Measurements from ENCODE around the gene STAT5A.

STAT5A gene

DNA sequence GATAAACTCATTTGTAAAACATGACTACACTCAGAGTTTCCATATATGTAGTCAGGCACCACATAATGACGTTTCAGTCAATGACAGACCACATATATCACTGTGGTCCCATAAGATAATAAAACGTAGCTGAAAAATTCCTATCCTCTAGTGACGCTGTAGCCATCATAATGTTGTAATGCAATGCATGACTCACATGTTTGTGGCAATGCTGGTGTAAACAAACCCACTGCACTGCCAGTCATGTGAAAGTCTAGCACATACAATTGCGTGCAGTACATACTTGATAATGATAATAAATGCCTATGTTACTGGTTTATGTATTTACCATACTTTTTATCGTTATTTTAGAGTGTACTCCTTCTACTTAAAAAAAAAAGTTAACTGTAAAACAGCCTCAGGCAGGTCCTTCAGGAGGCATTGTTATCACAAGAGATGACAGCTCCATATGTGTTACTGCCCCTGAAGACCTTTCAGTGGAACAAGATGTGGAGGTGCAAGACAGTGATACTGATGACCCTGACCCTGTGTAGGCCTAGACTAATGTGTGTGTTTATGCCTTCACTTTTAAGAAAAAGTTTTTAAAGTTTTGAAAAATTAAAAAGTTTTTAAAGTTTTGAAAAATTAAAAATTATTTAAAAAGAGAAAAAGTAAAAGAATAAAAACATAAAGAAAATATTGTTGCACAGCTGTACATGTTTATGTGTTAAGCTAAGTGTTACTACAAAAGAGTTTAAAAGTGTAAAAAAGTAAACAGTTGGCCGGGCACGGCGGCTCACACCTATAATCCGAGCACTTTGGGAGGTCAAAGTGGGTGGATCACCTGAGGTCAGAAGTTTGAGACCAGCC is 21.2 kb upstream of the STAT5A start:
- in situ Hi-C loops (cut with MboI; ENCODE audit: low sequenced_read_pairs) = no loop called here

DNA sequence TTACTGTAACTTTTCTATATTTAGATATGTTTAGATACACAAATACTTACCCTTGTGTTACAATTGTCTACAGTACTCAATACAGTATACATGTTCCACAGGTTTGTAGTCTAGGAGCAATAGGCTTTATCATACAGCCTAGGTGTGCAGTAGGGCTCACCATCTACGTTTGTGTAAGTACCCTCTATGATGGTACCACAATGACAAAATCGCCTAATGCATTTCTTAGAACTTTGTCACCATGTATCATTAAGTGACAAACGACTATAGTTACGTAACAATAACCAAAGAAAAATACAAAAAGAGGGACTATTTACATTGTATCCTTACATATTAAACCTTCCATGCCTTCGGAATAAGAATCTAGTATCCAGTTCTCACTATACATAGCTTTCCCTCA is 20.1 kb upstream of the STAT5A start:
- in situ Hi-C loops (cut with MboI; ENCODE audit: low sequenced_read_pairs) = no loop called here

DNA sequence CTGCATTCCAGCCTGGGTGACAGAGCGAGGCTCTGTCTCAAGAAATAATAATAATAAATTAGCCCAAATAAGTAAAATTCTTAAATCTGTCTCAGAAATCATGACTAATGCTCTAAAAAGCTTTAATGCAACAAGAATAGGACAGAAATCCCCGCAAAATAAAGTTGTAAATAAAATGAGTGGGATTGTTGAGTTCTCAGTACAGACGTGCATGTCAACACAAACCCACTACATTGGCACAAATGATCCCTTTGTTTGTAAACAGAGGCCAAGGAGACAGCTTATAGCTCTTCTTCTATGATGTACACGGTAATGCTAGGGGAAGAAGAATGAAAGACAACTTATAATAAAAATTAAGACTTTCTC is 18.1 kb upstream of the STAT5A start:
- in situ Hi-C loops (cut with MboI; ENCODE audit: low sequenced_read_pairs) = no loop called here

DNA sequence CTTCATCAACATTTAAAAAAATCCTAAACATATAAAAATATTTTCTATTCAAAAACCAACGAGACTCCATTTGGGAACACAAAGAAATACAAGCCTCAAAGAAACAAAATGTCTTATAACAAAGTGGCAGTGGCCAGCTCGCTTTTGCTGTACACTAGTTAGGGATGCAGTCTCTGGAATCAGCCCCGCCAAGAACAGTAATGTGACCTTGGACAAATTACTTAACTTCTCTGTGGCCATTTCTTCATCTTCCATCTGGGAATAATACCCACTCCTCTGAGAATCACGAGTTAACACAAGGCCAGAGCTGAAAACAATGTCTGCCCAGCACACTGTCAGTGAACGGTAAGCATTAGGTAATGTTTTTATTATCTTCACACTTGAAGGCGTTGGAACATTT is 17.7 kb upstream of the STAT5A start:
- in situ Hi-C loops (cut with MboI; ENCODE audit: low sequenced_read_pairs) = no loop called here

DNA sequence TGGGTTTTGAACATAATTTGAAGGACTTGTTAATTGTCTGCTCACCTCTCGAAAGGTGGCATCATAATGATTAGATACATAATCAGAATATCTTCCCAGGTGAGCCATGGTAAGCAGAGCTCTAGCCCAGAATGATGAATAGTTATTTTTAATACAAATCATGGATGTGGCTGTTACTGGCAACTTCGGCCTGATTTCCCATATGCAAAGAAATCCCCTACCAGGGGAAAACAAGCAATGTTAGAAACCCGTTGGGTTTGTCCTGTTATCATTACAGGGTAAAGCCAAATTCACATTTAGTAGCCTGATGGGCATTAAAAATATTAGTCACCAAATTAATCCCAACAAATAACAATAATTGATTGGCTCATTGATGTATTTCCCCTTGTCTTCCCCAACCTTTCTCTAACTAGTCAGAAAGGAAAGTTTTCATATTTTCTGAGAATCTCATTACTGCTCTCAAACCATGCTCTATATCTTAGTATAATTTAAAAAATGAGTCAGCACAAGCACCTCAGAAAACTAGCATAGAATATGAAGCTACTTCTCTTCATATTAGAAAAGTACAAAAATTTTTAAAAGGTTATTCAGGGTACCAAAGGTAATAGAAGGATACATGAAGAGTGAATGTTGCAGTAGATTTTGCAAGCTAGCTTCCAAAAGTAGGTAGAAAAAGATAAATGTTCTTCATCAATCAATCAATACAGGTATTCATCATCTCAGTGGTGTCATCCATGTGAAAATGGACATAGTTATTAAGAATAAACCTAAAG is 17.1 kb upstream of the STAT5A start:
- in situ Hi-C loops (cut with MboI; ENCODE audit: low sequenced_read_pairs) = no loop called here

DNA sequence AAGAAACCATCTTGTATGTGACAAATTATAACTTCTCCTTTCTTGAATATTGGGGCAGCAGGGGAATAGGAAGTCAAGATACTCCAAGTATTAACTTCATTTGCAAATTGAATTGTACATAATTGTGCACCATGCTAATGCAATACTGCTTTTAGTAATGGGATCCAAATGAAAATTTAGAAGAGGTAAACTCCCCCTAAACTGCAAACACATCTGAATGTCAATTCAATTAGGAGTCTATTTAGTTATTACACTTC is 16.6 kb upstream of the STAT5A start:
- in situ Hi-C loops (cut with MboI; ENCODE audit: low sequenced_read_pairs) = no loop called here

DNA sequence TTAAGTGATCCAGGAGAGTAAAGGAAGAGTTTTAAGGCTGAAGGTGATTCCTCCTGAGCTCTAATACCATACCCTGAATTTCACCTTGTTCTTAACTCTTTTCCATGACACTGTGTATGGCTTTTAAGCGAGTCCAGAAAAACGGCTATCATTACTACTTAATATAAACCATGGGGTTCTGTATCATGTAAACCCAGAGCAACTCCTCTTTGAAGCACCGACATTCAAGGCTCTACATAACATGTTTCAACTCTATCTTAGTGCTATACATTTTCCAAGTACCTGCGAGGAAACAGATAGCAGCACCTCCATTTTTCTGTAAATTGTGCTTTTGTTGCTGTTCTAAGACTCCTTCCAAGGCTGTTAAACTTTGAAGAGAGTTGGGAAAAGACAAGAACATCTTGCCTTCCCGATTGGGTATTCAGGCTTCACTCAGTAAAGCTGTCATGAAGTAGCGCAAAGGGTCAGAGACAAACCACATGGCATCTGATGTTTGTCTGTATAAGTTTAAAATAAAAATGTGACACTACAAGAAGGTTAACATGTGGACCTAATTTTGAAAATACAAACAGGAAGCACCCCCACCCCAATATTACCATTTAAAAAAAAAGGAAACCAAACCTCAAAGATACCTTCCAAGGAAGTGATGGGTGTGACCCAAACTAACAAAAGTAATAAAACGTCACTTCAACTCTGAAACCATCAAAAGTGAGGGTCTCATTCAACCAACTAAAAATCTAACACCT is 16.0 kb upstream of the STAT5A start:
- in situ Hi-C loops (cut with MboI; ENCODE audit: low sequenced_read_pairs) = no loop called here

DNA sequence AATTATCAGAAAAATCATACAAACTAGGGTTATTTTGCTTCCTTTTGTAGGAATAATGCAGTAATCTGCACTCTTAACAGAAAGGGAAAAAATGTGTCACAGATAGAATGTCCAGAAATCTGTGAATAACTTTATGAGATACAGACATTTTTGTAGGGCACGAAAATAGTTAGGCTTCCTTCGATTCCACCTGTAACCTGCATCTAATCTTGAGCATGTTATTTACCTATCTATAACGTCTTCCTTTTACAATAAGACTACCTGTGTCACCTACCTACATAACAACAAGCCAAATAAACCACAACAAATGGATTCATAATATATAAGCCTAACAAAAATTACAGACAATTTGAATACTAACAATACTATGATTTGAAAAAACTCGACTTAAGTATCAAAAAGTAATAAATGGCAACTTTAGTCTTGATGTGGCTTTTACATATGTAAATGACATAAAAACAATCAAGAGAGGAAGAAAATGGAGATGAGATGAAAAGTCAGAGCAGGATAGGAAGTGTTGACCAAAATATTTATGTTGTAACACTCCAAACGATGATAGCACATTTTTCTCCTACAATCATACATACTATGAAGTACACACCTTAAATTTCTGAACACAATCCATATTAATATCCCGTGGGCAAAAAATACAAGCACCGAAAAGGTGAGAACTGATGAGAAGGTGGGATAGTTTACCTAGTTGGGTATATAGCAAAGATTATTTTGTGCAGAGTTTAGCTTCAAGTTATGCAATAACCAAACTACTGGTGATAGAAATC is 14.6 kb upstream of the STAT5A start:
- in situ Hi-C loops (cut with MboI; ENCODE audit: low sequenced_read_pairs) = no loop called here

DNA sequence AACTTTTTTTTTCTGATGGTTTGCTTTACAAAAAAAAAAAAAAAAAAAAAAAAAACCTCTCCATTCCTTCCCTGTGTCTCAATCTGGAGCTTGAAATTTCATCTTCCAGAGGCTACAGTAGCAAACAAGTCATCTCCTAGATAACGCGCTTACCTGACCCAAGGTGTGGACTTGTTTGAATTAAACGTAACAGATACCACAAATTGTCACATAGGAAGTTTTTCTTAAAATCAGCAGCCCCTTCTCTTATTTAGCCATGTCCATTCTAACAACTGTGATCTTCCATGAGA is 14.1 kb upstream of the STAT5A start:
- in situ Hi-C loops (cut with MboI; ENCODE audit: low sequenced_read_pairs) = no loop called here

DNA sequence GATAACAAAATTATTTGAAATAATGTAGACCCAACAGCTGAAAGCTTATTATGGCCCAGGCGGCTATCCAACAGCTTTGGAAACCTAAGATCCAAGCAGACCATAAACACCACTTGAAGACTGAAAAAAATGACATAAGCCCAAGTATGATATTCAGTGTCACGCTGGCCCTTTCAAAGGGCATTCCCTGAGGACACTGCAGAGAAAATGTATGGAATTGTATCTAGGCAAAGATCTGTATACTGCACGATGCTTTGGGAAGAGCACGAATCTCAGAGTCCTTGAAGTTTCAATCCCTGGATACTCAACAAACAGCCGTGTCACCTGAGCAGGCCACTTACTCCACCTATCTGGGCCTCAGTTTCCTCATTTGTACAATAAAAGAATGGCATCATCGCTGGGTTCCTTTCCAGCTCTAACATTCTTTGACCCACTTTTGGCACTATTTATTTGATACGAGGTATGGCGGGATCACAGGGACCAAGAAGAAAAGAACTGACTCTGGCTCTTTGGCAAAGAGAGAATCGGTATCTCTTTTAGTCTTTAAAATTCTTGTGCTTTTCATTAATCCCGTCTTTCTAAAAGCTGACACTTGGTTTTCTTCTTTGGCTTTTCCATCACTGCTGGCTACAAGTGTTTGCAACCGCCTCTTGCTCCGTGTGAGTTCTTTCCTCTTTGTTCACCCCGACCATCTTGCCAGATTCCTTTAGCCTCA is 13.3 kb upstream of the STAT5A start:
- in situ Hi-C loops (cut with MboI; ENCODE audit: low sequenced_read_pairs) = no loop called here

DNA sequence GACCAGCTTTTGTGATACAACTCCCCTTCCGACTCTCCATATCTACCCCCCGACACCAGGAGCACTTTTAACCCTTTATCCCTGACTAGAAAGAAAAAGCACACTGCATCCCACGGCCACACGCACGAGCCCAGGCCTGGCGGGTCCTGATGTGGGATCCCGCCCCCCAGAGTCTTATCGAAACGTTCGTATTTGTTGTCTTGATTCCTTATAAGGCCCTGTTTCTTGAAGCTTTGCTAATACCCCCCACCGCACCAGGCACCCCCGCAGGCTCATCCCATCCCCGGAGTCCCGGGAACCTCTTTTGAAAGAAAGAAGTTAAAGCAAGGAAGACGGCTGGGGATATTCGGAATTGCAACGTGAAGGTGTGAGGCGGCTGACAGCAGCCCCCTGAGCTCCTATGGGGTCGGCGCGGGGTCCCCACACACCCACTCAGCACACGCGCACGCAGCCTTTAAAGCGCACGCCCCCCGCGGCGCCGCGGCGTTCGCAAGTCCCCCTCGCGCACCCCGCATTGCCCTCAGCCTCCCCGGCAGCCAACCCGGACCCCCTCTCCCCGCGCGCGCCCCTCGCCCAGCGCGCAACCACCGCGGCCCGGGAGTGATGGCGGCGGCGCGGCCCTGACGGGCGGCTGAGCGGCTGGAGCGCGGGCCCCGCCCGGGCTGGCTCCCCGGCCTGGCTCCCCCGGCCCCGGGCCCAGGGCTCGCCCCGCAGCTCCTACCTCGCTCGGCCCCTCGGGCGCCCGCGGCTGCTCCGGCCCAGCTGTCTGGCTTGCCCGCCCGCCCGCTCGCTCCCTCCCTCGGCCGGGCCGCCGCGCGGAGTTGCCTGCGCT is 12.6 kb upstream of the STAT5A start:
- in situ Hi-C loops (cut with MboI; ENCODE audit: low sequenced_read_pairs) = no loop called here

DNA sequence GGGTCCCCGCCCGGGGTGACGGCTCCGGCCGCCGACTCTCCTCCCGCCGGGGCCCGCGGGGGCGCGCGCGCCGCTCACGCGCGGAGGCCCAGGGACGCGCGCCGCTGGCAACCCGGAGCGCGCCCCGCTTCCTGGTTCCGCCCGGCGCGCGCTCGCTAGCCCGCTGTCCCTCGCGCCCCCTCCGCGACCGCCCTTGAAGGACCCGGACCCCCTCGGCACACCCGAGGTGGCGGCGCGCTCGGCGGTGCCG is 12.0 kb upstream of the STAT5A start, which contains the start of gene STAT5B:
Gene STAT5B (minus strand): TSS at position 33 of the 250 bp plus-strand sequence. CDS start 44,264 bp downstream, outside the sequence.
- in situ Hi-C loops (cut with MboI; ENCODE audit: low sequenced_read_pairs) = no loop called here

DNA sequence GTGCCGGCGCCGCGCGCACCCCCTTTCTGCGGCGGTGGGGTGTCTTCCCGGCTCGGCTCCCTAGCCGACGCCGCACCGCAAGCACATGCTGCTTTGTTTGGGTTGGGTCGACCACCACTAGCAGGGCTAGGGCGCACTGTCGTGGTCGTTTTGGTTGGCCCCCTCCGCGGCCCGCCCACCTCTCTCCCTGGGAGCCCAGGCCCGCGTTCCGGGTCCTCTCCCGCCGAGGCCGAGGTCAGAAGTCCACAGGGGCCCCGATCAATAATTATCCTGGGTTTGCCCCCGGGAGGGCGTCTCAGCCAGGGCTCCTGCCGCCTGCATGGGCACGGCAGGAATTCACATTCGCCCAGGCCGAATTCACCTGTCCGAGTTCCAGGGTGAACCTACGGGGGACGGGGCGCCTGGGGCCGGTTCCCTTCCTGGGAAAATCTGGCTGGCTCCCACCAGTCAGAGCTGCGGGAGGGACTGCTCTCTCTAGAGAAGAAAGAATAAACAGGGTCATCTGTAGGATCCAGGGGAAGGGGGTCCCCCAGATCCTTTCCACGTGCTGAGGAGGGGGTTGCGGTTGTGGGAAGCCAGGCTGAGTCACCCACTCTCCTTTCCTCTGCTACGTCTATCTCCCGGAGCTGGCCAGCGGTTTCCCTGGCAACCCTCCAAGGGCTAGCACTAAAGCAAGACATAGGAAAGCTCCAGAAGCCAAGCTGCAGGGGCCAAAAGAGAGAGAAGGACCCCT is 11.5 kb upstream of the STAT5A start:
- in situ Hi-C loops (cut with MboI; ENCODE audit: low sequenced_read_pairs) = no loop called here

DNA sequence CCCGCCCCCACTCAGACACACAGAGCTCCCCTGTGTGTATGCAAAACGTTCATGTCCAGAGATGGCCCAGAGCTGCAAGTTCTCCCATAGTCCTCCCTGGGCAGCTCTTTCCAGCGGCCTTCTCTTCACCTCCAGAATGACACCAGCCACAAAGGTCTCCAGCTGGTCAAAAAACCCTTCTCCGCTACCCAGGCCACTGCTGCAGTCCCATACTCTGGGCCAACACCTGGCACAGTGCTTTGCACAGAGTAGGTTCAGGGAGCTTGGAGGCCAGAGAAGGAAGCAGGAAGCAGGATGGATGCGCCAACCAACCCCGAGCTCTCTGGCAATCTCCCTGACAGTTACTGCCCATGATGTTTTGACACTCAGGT is 11.0 kb upstream of the STAT5A start:
- in situ Hi-C loops (cut with MboI; ENCODE audit: low sequenced_read_pairs) = no loop called here

DNA sequence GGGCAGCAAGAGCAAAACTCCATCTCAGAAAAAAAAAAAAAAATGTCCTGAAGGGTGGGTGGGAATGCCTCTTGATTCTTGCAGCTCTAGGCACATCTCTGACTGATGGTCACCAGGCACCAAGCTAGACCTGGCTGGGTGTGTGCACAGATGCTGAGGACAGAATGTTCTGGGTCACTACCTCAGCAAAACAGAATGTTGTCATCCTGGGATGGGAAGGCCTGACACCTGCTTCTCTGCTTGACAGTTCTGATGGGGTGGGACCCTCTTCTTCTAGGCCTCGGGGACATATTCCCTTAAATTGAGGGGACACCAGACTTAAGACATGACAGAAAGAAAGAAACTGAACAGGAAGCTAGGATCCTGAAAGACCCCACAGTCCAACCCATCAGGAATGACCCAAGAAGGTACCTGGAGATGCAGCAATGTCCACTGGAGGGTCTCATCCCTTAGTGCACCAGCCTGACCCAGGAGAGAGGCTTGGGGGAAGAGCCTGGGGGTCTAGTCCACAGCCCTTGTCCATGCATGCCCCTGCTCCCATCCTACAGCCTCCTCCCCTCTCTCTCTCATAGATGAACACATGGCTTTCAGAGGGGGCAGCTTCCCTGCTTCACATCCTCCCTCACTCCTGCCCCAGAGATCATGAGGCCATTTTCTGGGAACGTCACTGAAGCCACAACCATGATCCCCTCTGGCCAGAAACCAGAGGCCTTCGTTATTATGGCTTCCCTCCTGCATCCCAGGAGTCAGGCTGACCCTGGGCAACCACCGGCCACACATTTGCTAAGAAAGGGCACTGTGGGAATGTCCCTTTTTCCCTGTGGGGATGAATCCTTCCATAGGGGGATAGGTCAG is 8.3 kb upstream of the STAT5A start:
- in situ Hi-C loops (cut with MboI; ENCODE audit: low sequenced_read_pairs) = no loop called here

DNA sequence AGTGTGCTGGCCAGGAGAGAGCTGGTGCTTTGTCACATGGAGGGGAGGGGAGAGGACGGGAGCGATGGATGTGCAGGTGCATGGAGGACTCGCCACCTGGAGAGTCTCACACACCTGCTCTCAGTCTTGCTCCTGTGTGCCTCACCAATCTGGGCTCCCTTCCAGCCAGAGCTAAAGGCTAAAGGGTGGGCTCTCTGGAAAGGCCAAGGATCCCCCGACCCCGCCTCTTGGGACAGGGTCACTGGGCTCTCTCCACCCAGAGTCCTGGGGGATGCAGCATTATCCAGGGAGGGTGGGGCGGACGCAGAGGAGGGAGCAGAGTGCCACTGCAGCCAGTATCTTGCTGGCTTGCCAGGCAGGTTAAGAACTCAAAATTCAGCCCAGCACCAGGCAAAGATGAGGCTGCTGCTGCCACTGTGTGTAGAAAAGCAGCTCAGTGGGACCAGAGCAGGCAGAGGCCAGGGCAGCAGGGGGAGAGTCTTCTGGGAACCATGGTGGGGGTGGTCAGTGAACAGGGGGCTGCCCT is 6.7 kb upstream of the STAT5A start:
- in situ Hi-C loops (cut with MboI; ENCODE audit: low sequenced_read_pairs) = no loop called here

DNA sequence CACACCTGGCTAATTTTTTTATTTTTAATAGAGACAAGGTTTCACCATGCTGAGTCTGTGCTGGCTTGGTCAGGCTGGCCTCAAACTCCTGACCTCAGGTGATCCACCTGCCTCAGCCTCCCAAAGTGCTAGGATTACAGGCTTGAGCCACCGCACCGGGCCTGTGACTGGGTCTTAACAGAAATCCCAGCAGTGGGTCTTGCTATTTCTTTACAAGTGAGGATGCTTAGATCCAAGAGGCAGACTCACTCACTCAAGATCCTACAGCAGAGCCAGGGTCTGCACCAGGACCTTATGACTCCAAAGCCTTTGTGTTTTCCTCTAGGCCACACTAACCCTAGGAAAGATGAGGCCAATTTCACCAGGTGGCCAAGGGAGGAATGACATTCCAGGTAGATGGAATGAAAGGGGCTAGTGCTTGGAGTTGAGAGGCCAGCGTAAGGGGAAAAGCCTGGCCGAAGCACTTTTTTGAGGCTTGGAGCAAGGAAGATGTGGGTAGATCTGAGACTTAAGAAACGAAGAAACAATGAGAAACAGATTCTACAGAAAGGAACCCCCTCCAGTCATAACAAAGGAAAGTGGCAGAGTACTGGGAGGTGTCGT is 5.7 kb upstream of the STAT5A start:
- in situ Hi-C loops (cut with MboI; ENCODE audit: low sequenced_read_pairs) = no loop called here

Data from HL-60/S4 treated with phorbol 12-myristate 13-acetate at 8.2 ng/mL for 4 days and 3 days (cell line).